ENCODE measurements around the gene SPDYE16.
"Not testable (repeated sequence)": the region's sequence is repeated elsewhere in the genome, so short reads cannot be mapped to it uniquely, and the experiment has no call there.

GRCh38 chr7:76492139-76492538 lies 51.0 kb downstream of the SPDYE16 start:
- TF ChIP-seq, protein P1, sequence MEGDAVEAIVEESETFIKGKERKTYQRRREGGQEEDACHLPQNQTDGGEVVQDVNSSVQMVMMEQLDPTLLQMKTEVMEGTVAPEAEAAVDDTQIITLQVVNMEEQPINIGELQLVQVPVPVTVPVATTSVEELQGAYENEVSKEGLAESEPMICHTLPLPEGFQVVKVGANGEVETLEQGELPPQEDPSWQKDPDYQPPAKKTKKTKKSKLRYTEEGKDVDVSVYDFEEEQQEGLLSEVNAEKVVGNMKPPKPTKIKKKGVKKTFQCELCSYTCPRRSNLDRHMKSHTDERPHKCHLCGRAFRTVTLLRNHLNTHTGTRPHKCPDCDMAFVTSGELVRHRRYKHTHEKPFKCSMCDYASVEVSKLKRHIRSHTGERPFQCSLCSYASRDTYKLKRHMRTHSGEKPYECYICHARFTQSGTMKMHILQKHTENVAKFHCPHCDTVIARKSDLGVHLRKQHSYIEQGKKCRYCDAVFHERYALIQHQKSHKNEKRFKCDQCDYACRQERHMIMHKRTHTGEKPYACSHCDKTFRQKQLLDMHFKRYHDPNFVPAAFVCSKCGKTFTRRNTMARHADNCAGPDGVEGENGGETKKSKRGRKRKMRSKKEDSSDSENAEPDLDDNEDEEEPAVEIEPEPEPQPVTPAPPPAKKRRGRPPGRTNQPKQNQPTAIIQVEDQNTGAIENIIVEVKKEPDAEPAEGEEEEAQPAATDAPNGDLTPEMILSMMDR (IDR thresholded peaks at IDR 0.05): not testable (repeated sequence)
- not testable (repeated sequence) for TF ChIP-seq POLR2A (IDR thresholded peaks at IDR 0.05)
